Activated CD4-positive, alpha-beta memory T cell treated with anti-CD3 and anti-CD28 coated beads, Interleukin-2, amount 10 ng/mL, durations not matched to agents 7 days and 5 days (primary cell): Measurements from ENCODE around the gene RAB25. TPM values are rescaled to one million over a fixed set of nuclear protein-coding genes. Genes with fewer than 3 reads are reported as not detected.

Experiments
- CTCF ChIA-PET: fragments of 350-600 bp; sonication (Branson Sonifier 250); formaldehyde crosslinking; loops from one replicate; lab custom pipeline; 2021; ENCODE audit warnings: antibody characterized with exemption, inconsistent platforms; lab: Charles Lee
- POLR2A ChIA-PET: fragments of 350-600 bp; sonication (Branson Sonifier 250); formaldehyde crosslinking; loops from one replicate; lab custom pipeline; 2021; ENCODE audit warnings: antibody characterized with exemption; lab: Charles Lee
- DNase-seq: peaks from one replicate; pipeline ENCODE4 v3.0.0-alpha.2; 2020
- H3K27ac Mint-ChIP-seq: one replicate; pipeline ENCODE4 v1.8.0; 2021; ENCODE audit warnings: mild to moderate bottlenecking, mixed read lengths
- H3K27me3 Mint-ChIP-seq: one replicate; pipeline ENCODE4 v1.8.0; 2021; ENCODE audit warnings: mixed read lengths
- H3K36me3 Mint-ChIP-seq: one replicate; pipeline ENCODE4 v1.8.0; 2021; ENCODE audit warnings: low read depth, mixed read lengths
- H3K4me1 Mint-ChIP-seq: one replicate; pipeline ENCODE4 v1.8.0; 2021; ENCODE audit warnings: mixed read lengths
- H3K4me3 Mint-ChIP-seq: one replicate; pipeline ENCODE4 v1.8.0; 2021; ENCODE audit warnings: mild to moderate bottlenecking, mixed read lengths
- H3K9me3 Mint-ChIP-seq: one replicate; pipeline ENCODE4 v1.8.0; 2021; ENCODE audit warnings: mixed read lengths
- total RNA-seq, 2 experiments: library from RNA; stranded (reverse); gene quantifications; one replicate each; pipeline ENCODE4 v1.2.3, GENCODE V29; 2021

The RAB25 gene
- total RNA-seq, 2 experiments from 2014 or later, result 0.53 TPM; not detected in 1

DNA sequence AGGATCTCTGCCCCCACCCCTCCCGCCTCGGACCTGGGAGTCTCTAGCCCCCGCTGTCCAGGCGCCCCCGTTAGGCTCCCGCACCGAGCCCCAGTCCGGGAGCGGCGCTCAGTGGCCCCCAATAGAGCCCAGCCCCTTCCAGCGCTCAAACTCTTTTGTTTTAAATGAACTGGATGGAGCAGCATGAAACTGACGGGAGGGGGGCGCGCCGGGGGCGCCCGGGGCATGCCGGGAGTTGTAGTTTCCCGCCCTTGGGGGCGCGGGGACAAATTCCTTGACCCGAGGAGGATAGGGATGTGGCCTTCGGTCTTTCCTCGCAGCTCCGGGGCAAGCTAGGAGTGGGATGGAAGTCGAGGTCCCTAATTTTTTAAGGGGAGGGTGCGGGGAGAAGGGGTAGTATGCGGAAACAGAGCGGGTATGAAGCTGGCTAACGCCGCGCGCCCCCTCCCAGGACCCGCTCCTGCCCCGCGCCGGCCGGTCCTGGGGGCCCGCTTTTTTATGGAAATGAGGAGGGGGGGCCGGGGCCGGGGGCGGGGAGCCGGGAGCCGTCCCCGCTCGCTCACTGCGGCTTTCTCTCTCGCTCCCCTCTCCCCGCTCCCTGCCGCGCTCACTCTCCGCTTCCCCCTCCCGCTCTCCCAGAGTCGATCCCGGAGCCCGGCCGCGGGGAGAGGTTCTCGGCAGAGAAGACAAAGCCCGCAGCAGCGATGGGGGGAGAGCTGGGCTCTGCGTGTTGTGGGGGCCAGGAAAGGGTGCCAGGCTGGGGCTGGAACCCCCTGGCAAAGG lies 21.5 kb downstream of the RAB25 start, which contains the start of gene MEX3A:
Gene MEX3A, minus strand, starts transcription at position 157 of the 783 bp plus-strand sequence. CDS start 467 bp downstream, outside the sequence.
- peak; percentile 66 for DNase-seq
- H3K27me3 Mint-ChIP-seq, result peaks cover 67% of the 10 kb centered on the region
- H3K9me3 Mint-ChIP-seq, result no peaks in the 10 kb centered on the region
- no peaks in the 10 kb centered on the region for H3K36me3 Mint-ChIP-seq
- peaks cover 8% of the 10 kb centered on the region for H3K4me1 Mint-ChIP-seq
- no peak within 1 kb of the TSS for H3K27ac Mint-ChIP-seq
- peak within 1 kb of the TSS; percentile 74 for H3K4me3 Mint-ChIP-seq
- CTCF ChIA-PET, result interaction anchor here (1.4 to 1.9 kb wide), 4 partner anchors 14 to 63 kb away, joined by 4 to 5 read pairs (median 5); no protein-coding TSS in a partner anchor
- POLR2A ChIA-PET, result no interaction called here

DNA sequence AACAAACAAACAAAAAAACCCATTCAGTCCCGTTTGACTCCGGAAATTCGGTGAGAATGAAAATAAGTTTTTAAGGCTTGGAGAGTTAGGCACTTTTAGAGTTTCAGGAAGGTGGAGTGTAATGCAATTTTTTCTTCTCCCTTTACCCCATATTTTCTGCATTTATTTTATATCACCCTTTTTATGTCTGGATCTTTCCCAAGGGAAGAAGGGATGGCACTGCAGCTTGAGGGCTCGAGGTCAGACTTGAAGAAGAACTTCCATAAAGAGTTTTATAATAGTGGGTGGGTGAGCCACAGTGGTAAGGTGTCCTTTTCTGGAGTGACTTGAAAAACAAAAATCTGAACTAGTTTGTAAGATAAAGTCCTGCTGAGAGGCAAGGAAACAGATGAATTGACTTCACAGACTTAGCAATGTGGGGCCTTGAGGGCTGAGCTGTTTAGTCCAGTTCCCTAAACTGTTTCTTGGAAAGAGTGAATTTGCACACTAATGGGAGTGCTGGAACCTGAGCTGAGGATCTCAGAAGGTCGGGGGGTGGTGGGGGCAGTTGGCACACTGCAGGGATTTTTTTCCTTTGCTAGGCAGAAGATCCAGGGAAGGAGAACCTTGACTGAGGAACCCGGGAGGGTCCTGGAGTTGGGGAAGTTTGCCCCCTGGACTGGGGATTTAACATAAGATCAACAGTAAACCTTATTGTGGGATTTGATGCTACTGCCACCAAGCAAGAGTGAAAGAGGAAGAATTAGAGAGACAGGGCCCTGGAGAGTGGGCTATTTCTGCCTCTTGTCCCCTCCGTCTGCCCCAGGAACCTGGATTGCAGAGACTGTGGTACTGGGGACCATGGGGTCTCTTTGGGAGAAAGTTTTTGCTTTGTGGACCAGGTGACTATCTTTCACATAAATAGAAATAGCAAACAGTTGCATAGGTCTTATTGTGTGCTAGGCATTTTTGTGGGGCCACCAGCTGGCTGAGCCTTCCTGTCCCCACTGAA lies 23.1 kb downstream of the RAB25 start:
- DNase-seq, result no peak
- H3K4me1 Mint-ChIP-seq, result peaks cover 8% of the 10 kb centered on the region
- H3K36me3 Mint-ChIP-seq, result no peaks in the 10 kb centered on the region
- POLR2A ChIA-PET, result no interaction called here
- no peaks in the 10 kb centered on the region for H3K9me3 Mint-ChIP-seq
- H3K27ac Mint-ChIP-seq, result no peak overlapping the region
- CTCF ChIA-PET, result interaction anchor here (0.6 to 17.8 kb wide), 5 partner anchors 13 to 62 kb away, joined by 5 to 612 read pairs (median 5); no protein-coding TSS in a partner anchor
- peaks cover 55% of the 10 kb centered on the region for H3K27me3 Mint-ChIP-seq
- peak overlapping the region; percentile 3 for H3K4me3 Mint-ChIP-seq

DNA sequence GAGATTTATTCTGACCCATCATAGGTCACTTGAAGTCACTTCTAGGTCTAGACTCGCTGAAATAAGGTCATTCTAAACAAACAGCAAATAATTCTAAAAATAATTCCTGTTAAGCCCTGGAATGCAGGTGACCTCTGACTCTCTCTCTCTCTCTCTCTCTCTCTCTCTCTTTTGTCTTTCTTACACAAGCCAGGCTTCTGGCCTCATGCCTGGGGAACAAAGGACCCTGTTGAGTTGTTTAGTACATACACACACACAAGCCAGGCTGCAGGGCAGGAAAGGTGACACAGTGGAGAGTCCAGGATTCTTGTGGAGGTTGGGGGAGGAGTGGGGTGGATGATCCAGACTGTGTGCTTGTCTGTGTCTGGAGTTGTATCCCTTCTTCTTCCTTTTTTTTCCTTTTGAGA lies 25.3 kb downstream of the RAB25 start:
- Mint-ChIP-seq H3K4me3 (no peak overlapping the region), H3K4me1 (peaks cover 9% of the 10 kb centered on the region), H3K27me3 (peaks cover 43% of the 10 kb centered on the region), H3K36me3 (no peaks in the 10 kb centered on the region), H3K9me3 (no peaks in the 10 kb centered on the region), H3K27ac (no peak overlapping the region)
- CTCF ChIA-PET, result interaction anchor here (0.6 to 17.8 kb wide), 3 partner anchors 20 to 149 kb away, joined by 3 to 612 read pairs (median 5); no protein-coding TSS in a partner anchor
- POLR2A ChIA-PET, result no interaction called here
- DNase-seq, result no peak

DNA sequence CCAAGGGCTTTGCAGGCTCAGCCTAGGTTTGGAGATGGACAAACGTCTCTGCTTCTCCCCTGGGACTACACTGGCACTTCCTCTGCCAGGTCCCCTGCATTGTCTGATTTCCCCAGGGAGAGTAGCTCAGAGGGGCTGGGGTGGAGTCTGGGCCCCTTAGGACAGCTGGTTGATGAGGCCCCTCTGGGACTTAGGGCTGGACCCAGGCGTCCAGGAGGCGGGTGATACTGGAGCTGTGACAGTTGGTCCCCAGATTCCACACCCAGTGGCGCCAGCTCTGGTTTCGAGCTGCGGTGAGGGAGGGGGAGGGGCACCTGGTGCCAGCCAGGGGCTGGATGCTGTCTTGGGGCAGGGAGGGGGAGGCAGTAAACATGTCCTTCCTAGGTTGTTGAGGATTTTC lies 28.7 kb downstream of the RAB25 start:
- no peak overlapping the region for H3K27ac Mint-ChIP-seq
- POLR2A ChIA-PET, result interaction anchor here (14.4 kb wide), 1 partner anchor 38 kb away, joined by 222 read pairs; no protein-coding TSS in a partner anchor

DNA sequence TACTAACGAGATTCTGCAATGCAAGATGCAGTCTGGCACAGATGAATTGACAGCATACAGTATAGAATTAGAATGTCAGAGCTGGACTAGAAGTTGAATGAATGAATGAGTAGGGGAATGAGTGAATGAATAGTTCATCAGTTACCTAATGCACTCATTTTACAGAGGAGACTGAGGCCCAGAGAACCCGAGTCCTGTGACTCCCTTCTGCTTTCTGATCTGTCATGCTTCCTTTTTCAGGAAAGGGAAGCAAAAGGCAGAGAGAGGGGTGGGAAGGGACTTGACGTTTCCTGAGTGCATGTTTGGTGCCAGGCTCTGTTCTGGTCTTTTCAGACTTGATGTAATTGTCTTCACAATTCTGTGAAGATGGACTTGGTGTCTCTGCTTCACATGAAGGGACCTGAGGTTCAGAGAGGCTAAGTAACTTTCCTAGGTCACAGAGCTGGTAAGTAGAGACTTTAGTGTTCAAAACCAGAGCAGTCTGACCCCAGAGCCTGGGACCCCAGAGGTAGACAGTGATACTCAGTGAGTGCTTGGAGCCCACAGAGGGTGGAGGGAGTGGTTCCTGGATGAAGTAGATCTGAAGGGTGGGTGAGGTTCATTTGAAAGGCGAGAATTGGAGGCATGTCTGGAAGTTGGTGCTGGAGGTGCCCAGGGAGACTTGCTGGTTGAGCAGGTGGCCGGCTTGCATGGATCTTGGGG lies 29.3 kb downstream of the RAB25 start:
- CTCF ChIA-PET, result interaction anchor here (0.6 to 17.8 kb wide), 10 partner anchors 16 to 296 kb away, joined by 3 to 612 read pairs (median 4); no protein-coding TSS in a partner anchor
- H3K27me3 Mint-ChIP-seq, result peaks cover 25% of the 10 kb centered on the region
- H3K27ac Mint-ChIP-seq, result no peak overlapping the region
- no peaks in the 10 kb centered on the region for H3K36me3 Mint-ChIP-seq
- no peaks in the 10 kb centered on the region for H3K9me3 Mint-ChIP-seq
- POLR2A ChIA-PET, result interaction anchor here (1.1 to 14.4 kb wide), 2 partner anchors 38 to 135 kb away, joined by 4 to 222 read pairs; no protein-coding TSS in a partner anchor
- H3K4me1 Mint-ChIP-seq, result peaks cover 8% of the 10 kb centered on the region
- H3K4me3 Mint-ChIP-seq, result no peak overlapping the region
- DNase-seq, result no peak

More for the DNA sequence above, 28.7 kb downstream of the RAB25 start:
- Mint-ChIP-seq H3K36me3 (no peaks in the 10 kb centered on the region), H3K9me3 (no peaks in the 10 kb centered on the region), H3K4me1 (peaks cover 4% of the 10 kb centered on the region), H3K4me3 (no peak overlapping the region), H3K27me3 (peaks cover 31% of the 10 kb centered on the region)
- CTCF ChIA-PET, result interaction anchor here (1.0 to 17.8 kb wide), 5 partner anchors 16 to 134 kb away, joined by 4 to 612 read pairs (median 5); no protein-coding TSS in a partner anchor
- DNase-seq, result no peak

DNA sequence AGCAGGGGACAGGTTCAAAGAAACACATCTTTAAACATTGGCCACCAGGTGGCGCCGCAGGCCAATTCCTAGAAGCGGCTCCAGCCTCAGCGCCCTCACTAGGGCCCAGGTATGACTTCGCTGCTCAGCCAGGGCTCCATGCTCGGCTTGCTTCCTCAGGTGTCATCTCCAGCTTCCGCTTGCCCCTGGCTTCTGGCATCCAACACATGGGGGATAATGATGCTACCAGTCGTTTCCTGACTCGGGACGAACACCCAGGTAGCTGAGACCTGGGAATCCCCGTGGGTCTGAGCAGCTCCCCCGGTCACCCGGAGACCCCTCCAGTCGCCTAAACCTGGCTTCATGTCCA lies 29.9 kb downstream of the RAB25 start:
- Mint-ChIP-seq H3K4me3 (no peak overlapping the region), H3K27me3 (peaks cover 21% of the 10 kb centered on the region), H3K9me3 (no peaks in the 10 kb centered on the region), H3K36me3 (no peaks in the 10 kb centered on the region), H3K4me1 (peaks cover 12% of the 10 kb centered on the region), H3K27ac (no peak overlapping the region)
- ChIA-PET CTCF (interaction anchor here (0.6 to 17.8 kb wide), 13 partner anchors 13 to 295 kb away, joined by 3 to 612 read pairs (median 4); no protein-coding TSS in a partner anchor), POLR2A (interaction anchor here (1.0 to 14.4 kb wide), 3 partner anchors 37 to 135 kb away, joined by 3 to 222 read pairs (median 4); no protein-coding TSS in a partner anchor)
- DNase-seq, result peak; percentile 91

DNA sequence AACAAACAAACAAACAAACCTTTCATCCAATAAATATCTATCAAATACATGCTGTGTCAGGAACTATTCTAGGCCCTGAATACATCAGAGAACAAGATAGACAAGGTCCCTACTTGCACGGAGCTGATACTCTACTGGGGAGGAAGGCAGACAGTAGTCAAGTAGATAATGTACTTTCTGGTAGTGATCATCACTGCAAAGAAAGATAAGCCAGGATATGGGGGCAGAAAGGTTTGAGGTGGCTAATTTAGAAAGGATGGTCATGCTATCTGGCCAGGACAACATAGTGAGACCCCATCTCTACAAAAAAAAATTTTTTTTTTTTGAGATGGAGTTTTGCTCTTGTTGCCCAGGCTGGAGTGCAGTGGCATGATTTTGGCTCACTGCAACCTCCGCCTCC lies 30.6 kb downstream of the RAB25 start:
- peaks cover 17% of the 10 kb centered on the region for H3K27me3 Mint-ChIP-seq
- CTCF ChIA-PET, result interaction anchor here (0.9 to 17.8 kb wide), 10 partner anchors 13 to 228 kb away, joined by 3 to 612 read pairs (median 4); partner anchors contain the start of gene LMNA
- POLR2A ChIA-PET, result interaction anchor here (1.0 to 14.4 kb wide), 3 partner anchors 23 to 46 kb away, joined by 3 to 222 read pairs (median 5); partner anchors contain the start of gene LMNA
- no peak overlapping the region for H3K4me3 Mint-ChIP-seq
- DNase-seq, result no peak
- H3K27ac Mint-ChIP-seq, result no peak overlapping the region
- H3K36me3 Mint-ChIP-seq, result no peaks in the 10 kb centered on the region
- peaks cover 20% of the 10 kb centered on the region for H3K4me1 Mint-ChIP-seq
- no peaks in the 10 kb centered on the region for H3K9me3 Mint-ChIP-seq

DNA sequence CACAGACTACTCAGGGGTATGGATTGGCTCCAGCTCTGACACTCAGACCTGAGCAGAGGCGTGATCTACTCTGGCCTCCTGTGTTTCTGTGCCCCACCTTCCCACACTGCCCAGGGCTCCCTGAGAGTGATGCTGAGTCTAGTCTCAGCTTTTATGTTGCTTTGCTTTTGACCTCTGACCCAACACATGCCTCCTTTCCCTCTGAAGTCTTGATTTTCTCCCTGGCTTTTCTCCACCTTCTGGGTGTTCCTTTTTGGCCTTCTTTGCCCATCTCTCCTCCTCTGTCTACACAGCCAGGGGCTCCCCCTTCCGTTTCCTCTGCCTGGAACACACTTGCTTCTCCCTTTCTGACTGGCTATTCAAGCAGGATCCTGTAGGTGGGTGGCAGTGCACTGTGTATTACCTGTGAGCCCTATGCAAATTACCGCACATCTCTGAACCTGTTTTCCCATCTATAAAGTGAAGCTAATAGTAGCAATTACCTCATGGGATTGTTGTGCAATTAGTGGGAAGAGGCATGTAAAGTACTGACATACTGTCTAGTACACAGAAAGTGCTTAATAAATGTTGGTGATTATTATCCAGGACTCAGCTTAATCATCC lies 35.0 kb downstream of the RAB25 start:
- no peaks in the 10 kb centered on the region for H3K9me3 Mint-ChIP-seq
- ChIA-PET CTCF (interaction anchor here (0.7 to 17.8 kb wide), 20 partner anchors 9 to 242 kb away, joined by 3 to 612 read pairs (median 4); partner anchors contain the start of genes CCT3, LMNA, MEX3A and TSACC), POLR2A (interaction anchor here (0.8 to 14.4 kb wide), 12 partner anchors 11 to 241 kb away, joined by 3 to 222 read pairs (median 7); partner anchors contain the start of genes KHDC4, LMNA, PMF1 and SMG5)
- no peaks in the 10 kb centered on the region for H3K36me3 Mint-ChIP-seq
- DNase-seq, result no peak
- no peak overlapping the region for H3K4me3 Mint-ChIP-seq
- peaks cover 42% of the 10 kb centered on the region for H3K4me1 Mint-ChIP-seq
- H3K27me3 Mint-ChIP-seq, result peaks cover 13% of the 10 kb centered on the region
- peak overlapping the region; percentile 83 for H3K27ac Mint-ChIP-seq

DNA sequence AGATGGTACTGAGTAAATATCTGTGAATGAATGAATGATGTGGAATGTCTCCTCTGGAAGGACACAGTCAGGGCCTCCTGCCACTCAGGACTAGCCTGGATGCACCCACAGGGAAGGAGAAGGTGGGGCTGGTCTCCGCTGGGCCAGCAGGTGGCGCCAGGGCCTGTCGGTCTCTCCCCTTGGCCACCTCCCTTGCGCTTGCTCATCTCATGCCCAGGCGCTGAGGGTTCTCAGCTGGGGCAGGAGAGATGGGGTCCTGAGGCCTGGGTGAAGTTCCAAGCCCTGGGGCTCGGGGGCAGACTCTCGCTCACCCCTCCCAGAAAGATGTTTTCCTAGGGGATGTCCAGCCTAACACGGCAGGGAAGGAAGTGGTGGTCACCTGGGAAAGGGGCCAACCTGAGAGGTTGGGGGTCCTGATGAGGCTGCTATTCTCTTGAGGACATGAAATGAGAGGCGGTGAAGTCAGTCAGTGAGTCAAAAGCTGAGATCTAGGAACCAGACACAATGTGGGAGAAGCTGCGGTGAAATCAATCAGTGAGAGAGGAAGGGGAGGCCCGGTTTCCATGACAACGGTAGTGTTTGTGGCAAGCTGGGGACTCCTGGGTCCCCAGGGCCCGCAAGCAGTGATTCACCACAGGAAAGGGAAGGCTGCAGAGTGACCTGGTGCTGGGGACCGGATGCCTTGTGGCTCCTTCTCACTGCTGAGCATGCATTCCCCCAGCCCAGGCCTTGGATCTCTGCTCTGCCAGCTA lies 35.9 kb downstream of the RAB25 start:
- Mint-ChIP-seq H3K36me3 (no peaks in the 10 kb centered on the region), H3K9me3 (no peaks in the 10 kb centered on the region), H3K4me3 (peak overlapping the region; percentile 25), H3K4me1 (peaks cover 42% of the 10 kb centered on the region), H3K27ac (peak overlapping the region; percentile 83), H3K27me3 (peaks cover 13% of the 10 kb centered on the region)
- CTCF ChIA-PET, result interaction anchor here (0.5 to 17.8 kb wide), 28 partner anchors 8 to 241 kb away, joined by 3 to 612 read pairs (median 4); partner anchors contain the start of genes CCT3, LMNA, MEX3A and PMF1
- DNase-seq, result peak; percentile 88
- POLR2A ChIA-PET, result interaction anchor here (0.8 to 14.4 kb wide), 14 partner anchors 10 to 240 kb away, joined by 3 to 222 read pairs (median 6); partner anchors contain the start of genes LMNA, PMF1, SLC25A44 and SMG5

DNA sequence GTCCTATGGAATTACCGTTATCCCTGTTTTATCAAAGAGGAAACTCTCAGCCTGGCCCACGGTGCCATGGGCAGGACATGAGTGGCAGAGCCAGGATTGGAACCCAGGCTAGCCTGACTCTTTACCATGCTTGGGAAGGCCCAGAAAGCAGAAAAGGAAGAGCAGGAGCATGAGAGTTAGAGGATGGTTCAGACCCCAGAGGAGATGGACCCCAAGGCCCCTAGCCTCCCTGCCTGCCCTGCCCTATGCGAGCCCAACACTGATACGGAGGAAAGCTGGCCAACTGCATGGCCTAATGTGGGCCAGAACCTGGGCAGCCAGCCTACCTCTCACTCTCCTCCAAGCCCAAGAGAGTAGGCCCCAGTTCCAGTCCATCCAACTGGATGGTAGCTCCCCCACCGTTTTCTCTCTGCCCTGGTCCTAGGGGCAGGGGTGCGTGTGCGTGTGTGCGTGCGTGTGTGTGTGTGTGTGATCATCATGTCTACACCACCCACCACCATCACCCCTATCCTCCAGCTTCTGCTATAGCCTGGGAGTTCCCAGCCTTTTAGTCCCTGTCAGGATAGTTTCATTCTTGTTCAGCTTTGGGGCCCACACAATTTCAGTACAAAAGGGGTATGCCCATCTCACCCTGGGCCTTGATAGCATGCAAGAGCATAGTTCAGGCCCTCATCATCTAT lies 36.7 kb downstream of the RAB25 start:
- Mint-ChIP-seq H3K4me3 (no peak overlapping the region), H3K4me1 (peaks cover 42% of the 10 kb centered on the region), H3K27me3 (peaks cover 13% of the 10 kb centered on the region), H3K27ac (peak overlapping the region; percentile 83), H3K36me3 (no peaks in the 10 kb centered on the region), H3K9me3 (no peaks in the 10 kb centered on the region)
- ChIA-PET CTCF (interaction anchor here (0.7 to 17.8 kb wide), 23 partner anchors 9 to 222 kb away, joined by 3 to 612 read pairs (median 4); partner anchors contain the start of genes LMNA, MEX3A and PMF1), POLR2A (interaction anchor here (0.8 to 14.4 kb wide), 12 partner anchors 9 to 186 kb away, joined by 3 to 222 read pairs (median 7); partner anchors contain the start of genes LMNA, SLC25A44 and SMG5)
- DNase-seq, result no peak
